GM12873 (cell line): ENCODE results near the gene TEAD1.

Experiments
- CTCF ChIP-seq: IDR thresholded peaks from 2 replicates; pipeline ENCODE4 v1.5.1; 2012; ENCODE audit warnings: low read depth, mild to moderate bottlenecking, moderate library complexity, low read length, control low read depth; ENCODE audit not compliant: insufficient read depth; ENCODE audit errors: missing control alignments

Gene TEAD1

GRCh38 chr11:12743834-12744449 lies 69.7 kb downstream of the TEAD1 start:
- no peak for TF ChIP-seq CTCF

DNA sequence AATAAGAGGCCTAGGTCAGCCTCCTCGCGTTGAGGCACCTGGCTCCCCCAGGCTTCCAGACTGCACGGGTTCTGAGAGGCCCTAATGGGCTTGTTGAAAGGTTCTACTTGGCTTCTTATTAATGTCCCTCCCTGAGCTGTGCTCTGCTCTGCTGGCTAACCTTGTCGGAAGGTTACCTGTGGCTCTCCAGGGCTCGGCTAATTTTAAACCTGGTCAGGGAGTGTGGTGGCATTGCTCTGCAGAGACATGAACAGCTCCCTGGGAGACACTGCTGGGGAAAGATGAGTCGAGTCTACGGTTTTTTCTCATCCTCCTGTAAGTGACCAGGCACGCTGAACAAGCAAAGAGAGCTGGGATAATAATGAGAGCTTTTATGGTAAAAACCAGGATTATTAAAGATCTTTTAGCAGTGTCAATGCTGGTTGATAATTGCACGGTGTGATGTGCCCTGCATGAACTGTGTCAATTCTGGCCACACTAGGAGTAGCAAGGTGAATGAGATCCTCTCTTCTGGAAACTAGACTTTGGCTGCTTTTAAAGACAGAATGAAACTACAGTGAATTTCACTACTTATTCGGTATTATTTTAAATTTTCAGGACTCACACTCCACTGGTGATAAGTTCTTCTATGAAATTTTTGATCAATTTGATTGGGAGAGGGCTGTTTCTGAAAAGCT lies 70.7 kb downstream of the TEAD1 start:
- TF ChIP-seq CTCF: no peak

DNA sequence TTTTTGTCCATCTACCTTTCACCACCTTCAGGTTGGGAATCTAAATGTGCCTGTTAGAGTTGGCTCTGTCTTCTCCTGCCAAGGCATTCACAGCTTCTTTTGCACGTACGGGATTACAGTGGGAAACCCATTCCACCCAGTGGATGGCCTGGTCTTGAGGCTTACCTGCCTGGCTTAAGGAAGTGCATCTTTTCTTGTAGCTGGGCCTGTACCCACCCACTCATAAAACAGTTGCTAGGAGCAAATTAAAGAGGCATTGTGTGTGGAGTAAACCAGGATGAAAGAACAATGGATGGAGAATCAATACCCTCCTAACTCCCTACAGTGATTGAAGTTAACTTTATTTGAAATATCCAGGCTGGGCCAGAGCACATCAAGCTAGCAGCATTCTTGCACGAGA lies 71.6 kb downstream of the TEAD1 start:
- TF ChIP-seq CTCF: no peak

GRCh38 chr11:12746593-12747097 lies 72.4 kb downstream of the TEAD1 start:
- TF ChIP-seq CTCF: no peak

GRCh38 chr11:12748561-12748960 lies 74.3 kb downstream of the TEAD1 start:
- TF ChIP-seq CTCF: no peak

DNA sequence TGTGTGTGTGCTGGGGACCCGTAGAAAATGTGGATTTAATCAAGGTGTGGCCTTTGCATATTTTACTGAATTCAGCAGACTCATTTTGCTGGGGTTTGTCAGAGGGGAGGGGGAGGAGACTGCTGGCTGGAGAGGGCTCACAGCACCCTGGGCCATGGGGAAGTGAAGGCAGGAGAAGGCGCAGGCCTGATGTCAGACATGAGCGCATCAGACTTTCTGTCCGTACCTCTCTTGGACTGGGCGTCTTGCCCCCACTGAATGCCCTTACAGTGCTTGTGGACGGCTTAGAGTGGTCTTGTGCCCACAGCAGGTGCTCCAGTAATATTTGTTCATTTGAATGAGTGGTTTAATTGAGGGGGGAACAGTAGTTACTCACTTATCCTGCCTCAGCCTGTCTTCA lies 75.2 kb downstream of the TEAD1 start:
- TF ChIP-seq CTCF: no peak

DNA sequence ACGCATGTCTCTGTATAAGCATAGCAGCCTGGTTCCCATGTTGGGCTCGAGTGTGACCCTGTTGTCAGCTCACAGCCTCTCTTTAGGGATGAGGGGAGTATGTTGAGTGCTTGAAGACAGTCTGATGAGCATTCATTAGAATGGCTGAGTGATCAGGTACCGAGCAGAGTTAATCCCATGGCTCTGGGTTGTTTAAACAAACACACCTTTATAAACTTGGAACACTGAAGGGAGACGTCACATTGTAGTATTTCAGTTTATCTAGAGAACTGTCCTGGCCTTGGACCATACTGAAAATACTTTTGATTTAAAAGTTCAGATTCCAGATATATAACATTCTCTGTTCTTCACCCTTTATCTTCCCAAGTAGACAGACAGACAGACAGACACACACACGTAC lies 76.0 kb downstream of the TEAD1 start:
- TF ChIP-seq CTCF: no peak
